PFSK-1 (cell line): Measurements from ENCODE around the gene SPAG8.

Experiments
- FOXP2 ChIP-seq: optimal IDR thresholded peaks from 2 replicates; pipeline ENCODE3; 2011; ENCODE audit warnings: borderline replicate concordance, control low read depth, inconsistent platforms; ENCODE audit not compliant: insufficient read depth; ENCODE audit errors: extremely low read length, extremely low read depth
- POLR2AphosphoS5 ChIP-seq: IDR thresholded peaks from 2 replicates; pipeline ENCODE4 v1.6.1; 2012; ENCODE audit warnings: low read depth, mild to moderate bottlenecking, control low read depth, low read length, moderate library complexity
- SIN3A ChIP-seq: IDR thresholded peaks from 2 replicates; pipeline ENCODE4 v1.6.1; 2012; ENCODE audit warnings: mild to moderate bottlenecking, low read length, moderate library complexity, borderline replicate concordance; ENCODE audit not compliant: insufficient read depth
- TAF1 ChIP-seq: IDR thresholded peaks from 2 replicates; pipeline ENCODE4 v1.6.1; 2012; ENCODE audit warnings: low read length, control low read depth, borderline replicate concordance; ENCODE audit not compliant: insufficient read depth
- TF ChIP-seq, protein P1 (sequence below), 2 experiments: IDR thresholded peaks; 2 replicates each; pipeline versions ENCODE4 v1.6.1 to v1.8.0; 2011 to 2012; ENCODE audit warnings: low read depth in 2 of 2, low read length in 2 of 2, control low read depth in 1 of 2, inconsistent platforms in 1 of 2, mild to moderate bottlenecking in 1 of 2, moderate library complexity in 1 of 2; ENCODE audit not compliant: insufficient read depth in 1 of 2

SPAG8 gene

DNA sequence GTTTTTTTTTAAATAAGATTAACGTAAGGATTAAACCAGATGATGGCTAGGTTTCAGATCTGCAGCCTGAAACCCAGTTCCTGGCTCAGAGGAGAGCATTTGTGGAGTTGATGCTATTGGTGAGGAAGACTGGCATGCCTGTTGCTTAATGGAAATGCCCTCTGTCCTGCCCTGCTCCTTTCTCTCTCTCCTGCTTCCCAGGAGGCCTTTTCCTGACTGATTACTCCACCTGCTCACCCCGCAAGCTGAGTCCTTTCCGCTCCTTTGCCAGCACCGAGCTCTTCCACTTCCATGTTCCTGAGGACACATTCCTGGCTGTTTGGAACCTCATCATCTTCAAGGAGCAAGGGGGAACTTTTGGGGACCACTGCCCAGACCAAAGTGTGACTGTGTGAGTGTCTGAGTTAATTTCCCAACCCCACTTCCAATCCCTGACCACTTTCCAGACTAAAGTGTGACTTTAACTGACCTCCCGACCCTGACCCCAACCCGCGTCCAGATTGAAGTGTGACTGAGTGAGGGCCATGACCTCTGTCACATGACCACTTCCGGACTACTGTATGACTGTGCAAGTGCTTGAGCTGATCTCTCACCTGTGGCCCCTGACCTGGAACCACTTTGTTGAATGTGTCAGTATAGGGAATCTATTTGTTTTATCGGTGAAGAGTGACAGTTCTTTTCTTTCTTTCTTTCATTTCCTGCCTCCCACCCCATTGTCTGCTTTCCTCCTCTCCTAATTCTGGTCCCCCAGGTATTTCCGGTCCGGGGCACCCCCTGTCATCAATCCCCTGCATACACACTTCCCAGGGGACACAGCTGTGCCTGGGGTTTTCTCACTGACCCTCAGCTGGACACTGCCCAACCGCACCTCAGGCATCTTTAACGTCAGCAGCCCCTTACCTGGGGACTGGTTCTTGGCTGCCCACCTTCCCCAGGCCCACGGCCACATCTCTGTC is 22.5 kb upstream of the SPAG8 start:
- TF ChIP-seq, protein P1, sequence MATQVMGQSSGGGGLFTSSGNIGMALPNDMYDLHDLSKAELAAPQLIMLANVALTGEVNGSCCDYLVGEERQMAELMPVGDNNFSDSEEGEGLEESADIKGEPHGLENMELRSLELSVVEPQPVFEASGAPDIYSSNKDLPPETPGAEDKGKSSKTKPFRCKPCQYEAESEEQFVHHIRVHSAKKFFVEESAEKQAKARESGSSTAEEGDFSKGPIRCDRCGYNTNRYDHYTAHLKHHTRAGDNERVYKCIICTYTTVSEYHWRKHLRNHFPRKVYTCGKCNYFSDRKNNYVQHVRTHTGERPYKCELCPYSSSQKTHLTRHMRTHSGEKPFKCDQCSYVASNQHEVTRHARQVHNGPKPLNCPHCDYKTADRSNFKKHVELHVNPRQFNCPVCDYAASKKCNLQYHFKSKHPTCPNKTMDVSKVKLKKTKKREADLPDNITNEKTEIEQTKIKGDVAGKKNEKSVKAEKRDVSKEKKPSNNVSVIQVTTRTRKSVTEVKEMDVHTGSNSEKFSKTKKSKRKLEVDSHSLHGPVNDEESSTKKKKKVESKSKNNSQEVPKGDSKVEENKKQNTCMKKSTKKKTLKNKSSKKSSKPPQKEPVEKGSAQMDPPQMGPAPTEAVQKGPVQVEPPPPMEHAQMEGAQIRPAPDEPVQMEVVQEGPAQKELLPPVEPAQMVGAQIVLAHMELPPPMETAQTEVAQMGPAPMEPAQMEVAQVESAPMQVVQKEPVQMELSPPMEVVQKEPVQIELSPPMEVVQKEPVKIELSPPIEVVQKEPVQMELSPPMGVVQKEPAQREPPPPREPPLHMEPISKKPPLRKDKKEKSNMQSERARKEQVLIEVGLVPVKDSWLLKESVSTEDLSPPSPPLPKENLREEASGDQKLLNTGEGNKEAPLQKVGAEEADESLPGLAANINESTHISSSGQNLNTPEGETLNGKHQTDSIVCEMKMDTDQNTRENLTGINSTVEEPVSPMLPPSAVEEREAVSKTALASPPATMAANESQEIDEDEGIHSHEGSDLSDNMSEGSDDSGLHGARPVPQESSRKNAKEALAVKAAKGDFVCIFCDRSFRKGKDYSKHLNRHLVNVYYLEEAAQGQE (IDR thresholded peaks at IDR 0.05; ENCODE audit: insufficient read depth in 1 of 2, low read depth in 2 of 2, low read length in 2 of 2): no peak
- TF ChIP-seq POLR2AphosphoS5: no peak
- TF ChIP-seq TAF1: no peak
- TF ChIP-seq FOXP2: no peak
- TF ChIP-seq SIN3A: no peak

DNA sequence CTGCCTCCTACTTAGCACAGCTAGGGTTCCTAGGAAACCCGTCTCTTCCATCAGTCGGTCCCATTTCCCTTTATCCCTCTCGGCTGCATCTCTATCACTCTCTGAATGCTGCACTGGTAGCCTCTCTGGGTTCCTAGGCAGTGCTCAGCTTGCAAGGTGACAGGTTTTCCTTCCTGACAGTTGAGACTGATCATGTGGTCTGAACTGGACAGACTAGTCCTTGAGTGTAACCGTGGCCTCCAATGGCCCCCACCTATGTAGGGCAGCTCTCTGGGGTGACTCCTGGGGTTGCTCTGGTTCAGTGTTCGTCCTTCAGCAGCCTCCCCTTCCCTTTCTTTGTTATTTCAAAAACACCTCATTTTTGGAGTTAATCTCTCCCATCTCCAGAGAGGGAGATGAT is 20.8 kb upstream of the SPAG8 start:
- TF ChIP-seq, protein P1 (IDR thresholded peaks at IDR 0.05; ENCODE audit: insufficient read depth in 1 of 2, low read depth in 2 of 2, low read length in 2 of 2): no peak
- TF ChIP-seq FOXP2 (no peak), TAF1 (no peak), POLR2AphosphoS5 (no peak), SIN3A (no peak)

DNA sequence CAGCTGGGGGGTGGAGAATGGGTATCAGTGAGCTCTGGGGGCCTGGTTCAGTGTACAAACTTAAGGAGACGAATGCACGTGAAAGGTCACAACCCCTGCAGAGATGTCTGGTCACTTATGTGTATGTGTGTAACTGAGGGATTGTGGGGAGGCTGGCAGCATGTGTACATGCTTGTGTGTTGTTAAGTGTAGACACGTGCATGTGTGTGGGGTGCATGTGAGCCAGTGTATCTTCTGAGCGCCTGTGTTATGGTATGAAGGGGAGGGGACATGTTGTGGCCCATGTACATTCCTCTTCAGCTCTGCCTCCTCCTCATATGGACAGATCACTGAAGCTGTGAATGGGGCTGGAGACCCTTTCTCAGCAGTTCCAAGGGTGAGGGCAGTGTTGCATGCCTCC is 19.0 kb upstream of the SPAG8 start:
- TF ChIP-seq TAF1 (no peak), FOXP2 (no peak), SIN3A (no peak), POLR2AphosphoS5 (no peak)
- TF ChIP-seq, protein P1 (IDR thresholded peaks at IDR 0.05; ENCODE audit: insufficient read depth in 1 of 2, low read depth in 2 of 2, low read length in 2 of 2): no peak

DNA sequence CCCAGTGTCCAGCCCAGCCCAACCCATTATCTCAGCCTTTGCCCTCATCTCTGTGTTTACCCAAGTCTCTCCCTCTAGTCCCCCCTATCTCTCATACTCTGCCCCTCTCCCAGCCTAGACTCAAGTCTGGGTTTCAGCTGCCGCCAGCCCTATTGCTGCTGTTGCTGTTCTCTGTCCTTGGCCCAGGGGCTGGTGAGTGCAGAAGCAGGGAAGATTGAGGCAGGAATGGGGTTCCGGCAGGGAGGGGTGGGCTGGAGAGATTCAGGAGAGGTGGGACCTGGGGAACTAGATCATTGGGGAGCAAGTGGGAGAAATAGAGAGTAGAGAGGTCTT is 17.7 kb upstream of the SPAG8 start:
- TF ChIP-seq, protein P1 (IDR thresholded peaks at IDR 0.05; ENCODE audit: insufficient read depth in 1 of 2, low read depth in 2 of 2, low read length in 2 of 2): no peak
- no peak for TF ChIP-seq SIN3A
- no peak for TF ChIP-seq TAF1
- no peak for TF ChIP-seq POLR2AphosphoS5
- TF ChIP-seq FOXP2: no peak
